ENCODE results near the gene CCL2.

DNA sequence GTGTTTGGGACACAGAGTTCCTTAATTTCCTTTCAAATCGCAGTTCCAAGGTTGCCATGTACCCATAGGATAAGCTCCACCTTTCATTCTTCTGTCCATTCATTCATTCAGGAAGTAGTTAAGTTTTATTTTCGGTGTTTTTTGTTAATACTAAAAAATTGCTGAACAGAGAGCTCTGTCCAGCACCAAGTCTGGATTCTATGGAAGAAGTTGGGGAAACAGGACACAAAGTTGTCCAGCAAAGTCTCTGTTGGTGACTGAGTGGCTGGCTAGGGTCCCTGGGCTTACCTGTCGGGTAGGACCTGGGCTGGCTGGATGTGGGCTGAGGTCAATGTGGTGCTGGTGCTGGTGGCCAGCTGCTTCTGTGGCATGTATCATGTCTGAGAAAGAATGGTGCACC, 17.6 kb upstream of the CCL2 start:
- no peak for TF ChIP-seq TAF1 (IDR thresholded peaks at IDR 0.05; ENCODE audit: borderline replicate concordance, insufficient read depth, low read length)
- TF ChIP-seq REST (IDR thresholded peaks at IDR 0.05; ENCODE audit: insufficient read depth in 1 of 2, low read depth in 2 of 2, low read length in 2 of 2), result peak; percentile 59 to 85
- TF ChIP-seq POLR2AphosphoS5 (IDR thresholded peaks at IDR 0.05; ENCODE audit: low read depth, low read length), result no peak
- no peak for TF ChIP-seq FOXP2 (optimal IDR thresholded peaks at IDR 0.05; ENCODE audit: borderline replicate concordance, extremely low read depth, extremely low read length, insufficient read depth)
